Liver (tissue), 3 donors: ENCODE results near the gene RPH3AL.

ENCODE experiments used
- ATF3 ChIP-seq: IDR thresholded peaks from 2 replicates; pipeline ENCODE4 v1.6.1; 2016; ENCODE audit warnings: antibody characterized with exemption
- EGR1 ChIP-seq, 2 donors: IDR thresholded peaks; 2 replicates each; pipeline ENCODE4 v1.6.1; 2016 to 2018; ENCODE audit warnings: antibody characterized with exemption in 2 of 2, low read depth in 2 of 2
- HNF4G ChIP-seq: IDR thresholded peaks from 2 replicates; pipeline ENCODE4 v1.6.1; 2016; ENCODE audit warnings: antibody characterized with exemption
- JUND ChIP-seq, 2 donors: IDR thresholded peaks; 2 replicates each; pipeline ENCODE4 v1.6.1; 2016; ENCODE audit warnings: antibody characterized with exemption in 2 of 2
- TAF1 ChIP-seq: conservative IDR thresholded peaks from 2 replicates; pipeline ENCODE4 v1.6.1; 2016; ENCODE audit warnings: antibody characterized with exemption, mild to moderate bottlenecking
- YY1 ChIP-seq: IDR thresholded peaks from 2 replicates; pipeline ENCODE4 v1.6.1; 2016; ENCODE audit warnings: antibody characterized with exemption, mild to moderate bottlenecking
- TF ChIP-seq, protein P1 (sequence below): fragments of 150-350 bp; IDR thresholded peaks from 2 replicates; pipeline ENCODE4 v1.5.1; 2017; ENCODE audit warnings: improper control_type of control experiment, low read depth, low read length; ENCODE audit not compliant: missing input control
- TF ChIP-seq, protein P2 (sequence below): IDR thresholded peaks from 2 replicates; pipeline ENCODE4 v1.6.1; 2016; ENCODE audit warnings: antibody characterized with exemption, mild to moderate bottlenecking
- donor health status: healthy.
- donor health status: healthy.

DNA sequence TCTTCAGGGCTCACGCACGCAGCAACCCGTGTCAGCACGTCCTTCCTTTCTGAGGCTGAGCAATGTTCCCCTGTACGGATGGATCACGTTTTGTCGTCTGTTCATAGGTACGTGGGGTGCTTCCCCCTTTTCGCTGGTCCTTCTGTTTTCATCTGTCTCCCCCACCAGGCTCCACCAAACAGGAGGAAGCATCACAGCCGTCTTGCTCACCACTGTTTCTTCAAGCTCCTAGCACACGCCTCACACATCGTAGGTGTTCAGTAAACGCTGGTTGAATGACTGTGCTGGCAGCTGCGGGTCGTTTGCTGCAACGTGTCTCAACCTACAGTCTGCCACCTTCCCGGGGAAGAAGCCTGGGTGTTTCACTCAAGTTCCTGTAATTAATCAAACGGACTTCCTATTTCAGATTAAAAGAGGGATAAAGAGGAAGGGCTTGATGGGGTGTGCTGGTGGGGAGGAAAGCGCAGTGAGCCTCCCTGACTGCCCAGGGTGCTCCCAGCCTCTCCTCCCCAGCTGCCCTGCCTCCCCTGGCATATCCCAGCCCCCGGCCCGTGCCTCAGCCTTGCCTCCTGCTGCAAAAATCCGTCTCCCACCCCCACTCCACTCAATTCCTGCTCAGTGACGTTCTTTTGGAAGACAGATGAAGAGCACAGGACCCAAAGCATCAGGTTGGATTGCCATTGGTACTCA is 94.4 kb downstream of the RPH3AL start:
- no peak for TF ChIP-seq ATF3
- no peak for TF ChIP-seq TAF1
- TF ChIP-seq, protein P1, sequence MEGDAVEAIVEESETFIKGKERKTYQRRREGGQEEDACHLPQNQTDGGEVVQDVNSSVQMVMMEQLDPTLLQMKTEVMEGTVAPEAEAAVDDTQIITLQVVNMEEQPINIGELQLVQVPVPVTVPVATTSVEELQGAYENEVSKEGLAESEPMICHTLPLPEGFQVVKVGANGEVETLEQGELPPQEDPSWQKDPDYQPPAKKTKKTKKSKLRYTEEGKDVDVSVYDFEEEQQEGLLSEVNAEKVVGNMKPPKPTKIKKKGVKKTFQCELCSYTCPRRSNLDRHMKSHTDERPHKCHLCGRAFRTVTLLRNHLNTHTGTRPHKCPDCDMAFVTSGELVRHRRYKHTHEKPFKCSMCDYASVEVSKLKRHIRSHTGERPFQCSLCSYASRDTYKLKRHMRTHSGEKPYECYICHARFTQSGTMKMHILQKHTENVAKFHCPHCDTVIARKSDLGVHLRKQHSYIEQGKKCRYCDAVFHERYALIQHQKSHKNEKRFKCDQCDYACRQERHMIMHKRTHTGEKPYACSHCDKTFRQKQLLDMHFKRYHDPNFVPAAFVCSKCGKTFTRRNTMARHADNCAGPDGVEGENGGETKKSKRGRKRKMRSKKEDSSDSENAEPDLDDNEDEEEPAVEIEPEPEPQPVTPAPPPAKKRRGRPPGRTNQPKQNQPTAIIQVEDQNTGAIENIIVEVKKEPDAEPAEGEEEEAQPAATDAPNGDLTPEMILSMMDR = no peak
- TF ChIP-seq, protein P2, sequence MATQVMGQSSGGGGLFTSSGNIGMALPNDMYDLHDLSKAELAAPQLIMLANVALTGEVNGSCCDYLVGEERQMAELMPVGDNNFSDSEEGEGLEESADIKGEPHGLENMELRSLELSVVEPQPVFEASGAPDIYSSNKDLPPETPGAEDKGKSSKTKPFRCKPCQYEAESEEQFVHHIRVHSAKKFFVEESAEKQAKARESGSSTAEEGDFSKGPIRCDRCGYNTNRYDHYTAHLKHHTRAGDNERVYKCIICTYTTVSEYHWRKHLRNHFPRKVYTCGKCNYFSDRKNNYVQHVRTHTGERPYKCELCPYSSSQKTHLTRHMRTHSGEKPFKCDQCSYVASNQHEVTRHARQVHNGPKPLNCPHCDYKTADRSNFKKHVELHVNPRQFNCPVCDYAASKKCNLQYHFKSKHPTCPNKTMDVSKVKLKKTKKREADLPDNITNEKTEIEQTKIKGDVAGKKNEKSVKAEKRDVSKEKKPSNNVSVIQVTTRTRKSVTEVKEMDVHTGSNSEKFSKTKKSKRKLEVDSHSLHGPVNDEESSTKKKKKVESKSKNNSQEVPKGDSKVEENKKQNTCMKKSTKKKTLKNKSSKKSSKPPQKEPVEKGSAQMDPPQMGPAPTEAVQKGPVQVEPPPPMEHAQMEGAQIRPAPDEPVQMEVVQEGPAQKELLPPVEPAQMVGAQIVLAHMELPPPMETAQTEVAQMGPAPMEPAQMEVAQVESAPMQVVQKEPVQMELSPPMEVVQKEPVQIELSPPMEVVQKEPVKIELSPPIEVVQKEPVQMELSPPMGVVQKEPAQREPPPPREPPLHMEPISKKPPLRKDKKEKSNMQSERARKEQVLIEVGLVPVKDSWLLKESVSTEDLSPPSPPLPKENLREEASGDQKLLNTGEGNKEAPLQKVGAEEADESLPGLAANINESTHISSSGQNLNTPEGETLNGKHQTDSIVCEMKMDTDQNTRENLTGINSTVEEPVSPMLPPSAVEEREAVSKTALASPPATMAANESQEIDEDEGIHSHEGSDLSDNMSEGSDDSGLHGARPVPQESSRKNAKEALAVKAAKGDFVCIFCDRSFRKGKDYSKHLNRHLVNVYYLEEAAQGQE = no peak
- no peak for TF ChIP-seq HNF4G
- no peak for TF ChIP-seq YY1
- TF ChIP-seq JUND (IDR thresholded peaks at IDR 0.05) = no peak
- TF ChIP-seq EGR1 (IDR thresholded peaks at IDR 0.05; ENCODE audit: low read depth in 2 of 2) = no peak
